Activated naive CD4-positive, alpha-beta T cell treated with Interleukin-2 at 50 U/mL for 16 hours (primary cell): Measurements from ENCODE around the gene ATOX1.
"Not testable (repeated sequence)": the region's sequence is repeated elsewhere in the genome, so short reads cannot be mapped to it uniquely, and the experiment has no call there.

Experiments used
- DNase-seq: peaks from one replicate; pipeline ENCODE4 v3.0.0-alpha.2; 2020

The ATOX1 gene

GRCh38 chr5:151729597-151729996 is 28.8 kb downstream of the ATOX1 start:
- DNase-seq = not testable (repeated sequence)

- DNase-seq = no peak
Measured at GRCh38 chr5:151724360-151724759, 34.1 kb downstream of the ATOX1 start.

- DNase-seq = no peak
Measured at GRCh38 chr5:151722546-151722945, 35.9 kb downstream of the ATOX1 start.

DNA sequence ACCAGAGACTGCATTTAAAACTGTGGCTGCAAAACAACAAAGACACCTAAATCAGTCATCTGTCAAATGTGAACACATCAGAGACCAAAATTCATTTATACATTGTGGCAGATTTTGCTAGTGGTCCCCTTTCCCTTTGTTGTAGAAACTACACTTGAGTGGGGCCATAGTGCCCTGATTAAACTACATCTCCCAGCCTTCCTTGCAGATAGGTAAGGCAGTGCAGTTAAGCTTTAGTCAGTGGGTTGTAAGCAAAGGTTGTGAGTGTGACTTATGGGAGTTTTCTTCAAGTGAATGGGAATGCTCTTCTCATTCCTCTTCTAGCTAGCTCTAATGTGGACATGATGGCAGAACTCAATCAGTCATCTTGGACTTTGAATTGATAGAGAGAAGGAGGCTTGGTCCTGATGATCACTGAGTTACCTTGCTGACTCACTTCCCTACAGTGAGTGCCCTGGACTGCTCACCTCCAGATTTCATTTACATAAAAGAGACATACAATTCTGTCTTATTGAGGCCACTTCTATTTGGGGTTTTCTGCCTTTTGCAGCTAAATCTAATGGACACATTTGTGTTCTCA is 36.5 kb downstream of the ATOX1 start:
- no peak for DNase-seq

GRCh38 chr5:151721087-151721646 is 37.3 kb downstream of the ATOX1 start:
- DNase-seq = no peak

DNA sequence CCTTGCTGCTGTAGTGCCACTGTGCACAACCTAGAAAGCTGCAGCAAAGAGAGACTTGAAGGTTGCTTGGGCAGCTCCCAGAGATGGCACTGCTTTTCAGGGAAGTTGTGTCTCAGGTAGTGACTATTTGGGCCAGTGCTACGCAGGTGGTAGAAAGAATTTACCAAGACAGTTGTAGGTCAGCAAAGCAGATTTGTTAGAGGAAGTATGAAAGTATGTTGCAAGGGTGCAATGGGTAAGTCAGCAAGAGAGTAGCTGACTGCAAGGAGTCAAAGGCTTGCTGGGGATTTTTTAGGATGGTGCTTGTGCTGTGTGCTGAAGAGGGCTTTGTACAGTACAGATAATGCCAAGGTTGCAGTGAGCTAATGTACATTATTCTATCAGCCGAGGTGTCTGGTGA is 38.2 kb downstream of the ATOX1 start:
- DNase-seq = no peak

GRCh38 chr5:151719228-151720000 is 39.0 kb downstream of the ATOX1 start:
- no peak for DNase-seq

DNA sequence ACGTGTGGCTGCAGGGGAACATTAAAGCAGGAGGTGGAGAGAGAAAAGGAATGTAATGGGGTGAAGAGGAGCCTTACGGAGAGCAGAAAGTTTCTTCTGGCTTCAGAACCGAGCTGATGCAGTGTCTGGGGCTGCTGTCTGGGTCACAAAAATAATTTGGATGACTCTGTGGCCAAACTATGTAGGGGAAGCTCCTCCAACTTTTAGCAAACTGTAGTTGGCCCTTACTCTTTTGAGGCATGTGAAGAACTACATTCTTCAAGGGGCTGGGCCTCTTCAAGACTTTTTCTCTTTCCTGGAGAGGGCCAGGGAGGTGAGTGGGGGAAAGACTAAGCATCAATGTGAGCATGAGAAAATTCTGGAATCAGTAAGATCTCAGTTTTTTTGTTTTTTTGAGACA is 39.8 kb downstream of the ATOX1 start:
- DNase-seq = no peak

- DNase-seq = no peak
Measured at GRCh38 chr5:151718153-151718552, 40.3 kb downstream of the ATOX1 start.

GRCh38 chr5:151717416-151717815 is 41.0 kb downstream of the ATOX1 start:
- DNase-seq = no peak

GRCh38 chr5:151709109-151709735 is 49.2 kb downstream of the ATOX1 start:
- DNase-seq = no peak

DNA sequence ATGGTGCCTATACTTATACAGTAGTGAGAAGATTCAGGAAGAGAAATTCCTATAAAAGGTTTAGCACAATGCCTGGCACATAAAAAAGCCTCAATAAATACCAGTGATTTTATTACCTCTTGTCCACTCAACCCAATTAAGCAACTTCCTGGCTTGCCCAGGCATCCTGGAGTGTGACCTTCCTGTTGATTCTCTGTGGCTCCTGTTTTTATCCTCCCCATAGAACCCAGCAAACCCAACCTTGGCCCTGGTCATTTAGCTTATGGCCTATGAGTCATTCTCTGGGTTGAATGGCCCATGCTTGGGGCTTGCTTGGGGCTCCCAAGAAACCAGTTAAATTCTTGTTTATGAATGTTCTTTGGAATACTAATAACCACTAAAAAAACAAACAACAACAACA is 50.3 kb downstream of the ATOX1 start:
- no peak for DNase-seq

DNA sequence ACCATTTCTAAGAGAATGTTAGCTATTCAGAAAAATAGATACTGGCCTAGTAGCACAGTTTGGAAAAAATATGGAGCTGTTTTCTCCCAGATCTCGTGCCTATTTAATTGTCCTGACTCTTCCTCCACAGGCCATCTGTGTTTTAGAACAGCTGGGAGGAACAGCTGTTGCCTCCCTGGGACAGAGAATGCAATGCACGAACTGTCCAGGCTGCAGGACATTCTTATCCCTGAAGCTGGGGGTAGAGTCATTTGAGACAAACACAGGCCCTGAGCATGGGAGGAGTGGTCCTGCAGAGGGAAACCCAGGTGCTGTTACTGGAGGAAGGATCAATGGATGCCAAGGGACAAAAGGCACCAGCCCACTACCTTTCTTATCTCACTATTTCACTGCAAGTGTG is 50.9 kb downstream of the ATOX1 start:
- DNase-seq = no peak

GRCh38 chr5:151706906-151707305 is 51.5 kb downstream of the ATOX1 start:
- no peak for DNase-seq

- DNase-seq = no peak
Measured at GRCh38 chr5:151703780-151704179, 54.7 kb downstream of the ATOX1 start.

DNA sequence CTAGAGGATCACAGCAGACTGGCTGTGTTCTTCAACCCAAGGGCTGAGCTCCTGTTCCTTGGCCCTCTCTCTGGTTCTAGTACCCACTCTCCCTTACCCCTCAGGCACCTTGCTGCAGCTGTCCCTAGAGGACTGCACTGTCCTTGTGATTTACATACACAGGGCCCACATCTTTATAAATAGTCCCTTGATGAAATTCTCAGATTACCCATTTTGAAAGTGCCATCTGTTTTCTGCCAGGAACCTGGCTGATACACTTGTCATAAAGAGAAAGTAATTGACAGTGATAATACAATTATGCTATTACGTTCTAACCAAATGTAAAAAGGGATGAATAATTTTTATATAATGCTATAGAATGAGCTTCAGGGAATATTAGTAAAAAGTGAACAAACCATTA is 55.2 kb downstream of the ATOX1 start:
- no peak for DNase-seq

GRCh38 chr5:151700820-151701219 is 57.6 kb downstream of the ATOX1 start:
- DNase-seq = no peak

GRCh38 chr5:151700296-151700695 is 58.1 kb downstream of the ATOX1 start:
- no peak for DNase-seq

DNA sequence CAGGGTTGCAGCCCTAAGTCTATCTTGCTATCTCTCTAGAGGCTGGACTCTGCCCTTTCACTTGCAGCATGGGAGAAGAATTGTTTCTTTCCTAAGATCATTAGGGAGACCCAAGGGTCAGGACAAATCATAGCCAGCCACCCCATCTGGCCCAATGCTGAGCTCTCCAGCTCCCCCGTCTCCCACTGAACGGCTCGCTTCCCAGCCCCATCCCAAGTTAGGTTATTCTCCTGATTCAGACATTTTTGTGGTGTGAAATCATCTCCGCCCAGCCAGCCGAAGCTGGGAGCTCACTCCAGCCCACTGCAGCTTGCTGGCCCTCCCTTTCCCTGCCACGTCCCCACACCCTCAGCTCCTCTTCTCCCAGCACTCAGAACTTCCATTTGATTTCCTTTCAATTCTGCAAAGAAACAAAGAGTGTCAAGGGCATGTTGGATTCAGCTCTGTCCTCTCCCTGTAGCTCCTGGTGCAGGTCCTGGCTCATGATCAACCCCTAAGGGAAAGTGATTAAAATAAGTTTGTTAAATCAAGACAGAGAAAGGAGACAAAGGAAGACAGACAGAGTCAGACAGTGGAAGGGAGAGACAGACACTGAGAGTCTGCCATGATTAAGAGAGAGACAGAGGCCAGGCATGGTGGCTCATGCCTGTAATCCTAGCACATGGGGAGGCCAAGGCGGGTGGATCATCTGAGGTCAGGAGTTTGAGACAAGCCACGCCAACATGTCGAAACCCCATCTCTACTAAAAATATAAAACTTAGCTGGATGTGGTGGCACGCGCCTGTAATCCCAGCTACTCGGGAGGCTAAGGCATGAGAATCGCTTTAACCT is 59.1 kb downstream of the ATOX1 start:
- DNase-seq = no peak

GRCh38 chr5:151698081-151698480 is 60.4 kb downstream of the ATOX1 start:
- not testable (repeated sequence) for DNase-seq

- DNase-seq = no peak
Measured at GRCh38 chr5:151697452-151697851, 61.0 kb downstream of the ATOX1 start.

DNA sequence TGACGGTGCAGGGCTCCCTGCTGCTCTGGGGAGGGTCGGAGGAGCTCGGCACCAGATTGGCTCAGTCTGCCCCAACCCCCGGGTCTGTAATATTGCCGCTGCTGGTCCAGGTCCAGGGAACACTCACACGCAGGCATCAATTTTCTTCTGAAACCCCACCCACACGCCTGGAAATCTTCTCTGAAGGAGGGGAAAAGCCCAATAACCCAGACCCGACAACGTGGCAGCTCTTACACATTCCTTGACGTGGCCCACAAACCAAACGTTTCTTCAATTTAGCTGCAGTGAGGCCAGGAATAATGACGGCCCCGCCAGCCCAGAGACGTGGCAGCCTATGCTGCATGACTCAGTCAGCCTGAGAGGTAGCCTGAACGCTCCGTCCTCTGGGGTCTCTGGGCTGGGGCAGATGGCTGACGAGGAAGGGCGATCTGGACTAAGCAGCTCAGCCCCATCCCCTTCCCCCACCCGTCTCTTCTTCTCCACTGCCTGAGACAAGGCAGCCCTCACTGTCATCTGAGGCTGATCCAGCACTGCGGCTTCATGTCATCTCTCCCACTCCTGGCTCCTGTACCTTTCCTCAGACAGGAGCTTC is 61.9 kb downstream of the ATOX1 start:
- DNase-seq = peak; percentile 5

GRCh38 chr5:151695464-151695863 is 63.0 kb downstream of the ATOX1 start:
- no peak for DNase-seq
